CD14-positive monocyte (primary cell): ENCODE measurements around the gene AAR2. TPM values are rescaled to one million over a fixed set of nuclear protein-coding genes. Genes with fewer than 3 reads are reported as not detected.

Source experiments
- DNase-seq, 3 donors: peaks; one replicate each; pipeline ENCODE4 v3.0.0-alpha.2; 2011 to 2022
- H2AFZ ChIP-seq: 2 replicates; pipeline ENCODE4 v1.6.0; 2012; ENCODE audit warnings: mild to moderate bottlenecking, low read depth, low read length, inconsistent platforms; ENCODE audit not compliant: insufficient read depth, poor library complexity, severe bottlenecking
- H3K27ac ChIP-seq, 2 donors: 1 replicate in 1 of 2; 2 replicates in 1 of 2; pipeline ENCODE4 v1.5.1; 2012 to 2013; ENCODE audit warnings: low read length in 2 of 2, control low read depth in 1 of 2, inconsistent platforms in 1 of 2, low read depth in 1 of 2, mild to moderate bottlenecking in 1 of 2
- H3K27me3 ChIP-seq, 2 donors: one replicate each; pipeline versions ENCODE4 v1.6.0 to v1.6.1; 2011 to 2013; ENCODE audit warnings: low read length in 2 of 2; ENCODE audit not compliant: control insufficient read depth in 2 of 2, insufficient read depth in 2 of 2
- H3K36me3 ChIP-seq, 2 donors: replicated peaks in 1 of 2; 1 replicate in 1 of 2; 2 replicates in 1 of 2; pipeline versions ENCODE4 v1.5.1 to v1.6.1; 2012 to 2013; ENCODE audit warnings: low read length in 2 of 2, control low read depth in 1 of 2, inconsistent platforms in 1 of 2, mild to moderate bottlenecking in 1 of 2; ENCODE audit not compliant: insufficient read depth in 2 of 2, control insufficient read depth in 1 of 2
- H3K4me1 ChIP-seq, 2 donors: 1 replicate in 1 of 2; 2 replicates in 1 of 2; pipeline versions ENCODE4 v1.5.1 to v1.6.1; 2012 to 2013; ENCODE audit warnings: low read length in 2 of 2, control low read depth in 1 of 2, inconsistent platforms in 1 of 2, mild to moderate bottlenecking in 1 of 2, moderate library complexity in 1 of 2; ENCODE audit not compliant: insufficient read depth in 2 of 2, control insufficient read depth in 1 of 2
- H3K4me2 ChIP-seq: replicated peaks from 2 replicates; pipeline ENCODE3; 2012; ENCODE audit warnings: low read length, moderate library complexity, mild to moderate bottlenecking; ENCODE audit not compliant: poor library complexity, severe bottlenecking; ENCODE audit errors: extremely low read depth
- H3K4me3 ChIP-seq, 3 experiments: fragments of 200-600 bp in 1 of 3; sonication (generic) in 1 of 3; replicated peaks in 1 of 3; 1 replicate in 2 of 3; 2 replicates in 1 of 3; pipeline ENCODE4 v1.5.1; 2011 to 2013; ENCODE audit warnings: low read length in 3 of 3, mild to moderate bottlenecking in 3 of 3, control low read depth in 2 of 3, low read depth in 2 of 3, inconsistent platforms in 1 of 3, moderate library complexity in 1 of 3
- H3K79me2 ChIP-seq: 2 replicates; pipeline ENCODE4 v1.6.0; 2012; ENCODE audit warnings: mild to moderate bottlenecking, control low read depth, inconsistent platforms, low read length, moderate library complexity; ENCODE audit not compliant: insufficient read depth
- H3K9ac ChIP-seq: 2 replicates; pipeline ENCODE4 v1.6.0; 2017; ENCODE audit warnings: low read length, mild to moderate bottlenecking; ENCODE audit not compliant: insufficient read depth, poor library complexity, severe bottlenecking
- H3K9me3 ChIP-seq, 2 donors: replicated peaks in 1 of 2; 1 replicate in 1 of 2; 2 replicates in 1 of 2; pipeline versions ENCODE4 v1.5.1 to v1.6.1; 2012 to 2013; ENCODE audit warnings: low read length in 2 of 2, control low read depth in 1 of 2; ENCODE audit not compliant: control insufficient read depth in 1 of 2, insufficient read depth in 1 of 2
- H4K20me1 ChIP-seq: 2 replicates; pipeline ENCODE4 v1.6.0; 2012; ENCODE audit warnings: mild to moderate bottlenecking, low read length, control low read depth, moderate library complexity; ENCODE audit not compliant: insufficient read depth
- H3K27ac Mint-ChIP-seq, 7 donors: one replicate each; pipeline ENCODE4 v1.8.0; 2020; ENCODE audit warnings: mild to moderate bottlenecking in 7 of 7, mixed read lengths in 7 of 7, moderate library complexity in 6 of 7, inconsistent platforms in 2 of 7
- H3K27me3 Mint-ChIP-seq, 3 donors: one replicate each; pipeline ENCODE4 v1.8.0; 2021 to 2022; ENCODE audit warnings: low read depth in 3 of 3, mild to moderate bottlenecking in 3 of 3, mixed read lengths in 3 of 3, moderate library complexity in 3 of 3, inconsistent platforms in 1 of 3
- H3K36me3 Mint-ChIP-seq, 2 donors: one replicate each; pipeline ENCODE4 v1.8.0; 2020; ENCODE audit warnings: mixed read lengths in 2 of 2, inconsistent platforms in 1 of 2, mild to moderate bottlenecking in 1 of 2
- H3K4me1 Mint-ChIP-seq: one replicate; pipeline ENCODE4 v1.8.0; 2020; ENCODE audit warnings: mild to moderate bottlenecking, mixed read lengths
- H3K4me3 Mint-ChIP-seq, 2 donors: one replicate each; pipeline ENCODE4 v1.8.0; 2020; ENCODE audit warnings: mild to moderate bottlenecking in 2 of 2, mixed read lengths in 2 of 2, moderate library complexity in 1 of 2
- H3K9me3 Mint-ChIP-seq, 7 donors: one replicate each; pipeline ENCODE4 v1.8.0; 2020 to 2022; ENCODE audit warnings: mixed read lengths in 7 of 7, mild to moderate bottlenecking in 6 of 7, moderate library complexity in 6 of 7, inconsistent platforms in 2 of 7
- CTCF ChIP-seq: fragments of 200-600 bp; IDR thresholded peaks from one replicate; pipeline ENCODE4 v1.8.0; 2022; ENCODE audit warnings: antibody characterized with exemption, mild to moderate bottlenecking
- WGBS: methylation state at CpG from one replicate; pipeline ENCODE4 v1.1.5; 2013; ENCODE audit warnings: missing lambda C conversion rate; ENCODE audit not compliant: insufficient coverage; 5-methylcytosine and 5-hydroxymethylcytosine counted together
- intact Hi-C, 2 donors: fragments of 100-400 bp; cut with micrococcal nuclease; formaldehyde crosslinking; loops; one replicate each; pipeline versions ENCODE4 v1.15.0 to v1.15.1; 2023
- polyA plus RNA-seq, 3 donors: library from polyadenylated mRNA; depleted of rRNA in 1 of 3; unstranded in 2 of 3; stranded (reverse) in 1 of 3; fragments of 300-500 nt in 2 of 3; fragments of >200 nt in 1 of 3; fragmentation: Illumina TruSeq in 2 of 3; gene quantifications; 1 replicate in 2 of 3; 2 replicates in 1 of 3; pipeline ENCODE4 v1.2.3, GENCODE V29; 2012 to 2021

AAR2 gene
- polyA plus RNA-seq, 3 donors: 9.1 to 48.8 (median 45.2) TPM

- H3K36me3 Mint-ChIP-seq: no peaks in the 10 kb centered on the region
- Histone ChIP-seq H3K79me2 (no peaks in the 10 kb centered on the region), H3K4me3 (no peak overlapping the region), H3K9ac (no peak overlapping the region), H2AFZ (no peak overlapping the region), H3K36me3 (no peaks in the 10 kb centered on the region), H3K9me3 (no peaks in the 10 kb centered on the region), H3K27ac (no peak overlapping the region), H3K4me2 (no peak overlapping the region), H4K20me1 (no peaks in the 10 kb centered on the region), H3K27me3 (no peaks in the 10 kb centered on the region), H3K4me1 (peaks cover 11 to 15% of the 10 kb centered on the region in 2 donors)
- peaks cover 3 to 8% (median 4%) of the 10 kb centered on the region in 3 donors for H3K27me3 Mint-ChIP-seq
- peaks cover 0 to 3% (median 0%) of the 10 kb centered on the region in 7 donors for H3K9me3 Mint-ChIP-seq
- H3K4me3 Mint-ChIP-seq: peak overlapping the region in 1 of 2 donors; percentile 4
- no peak for DNase-seq
- intact Hi-C loops: no loop called here
- H3K27ac Mint-ChIP-seq: peak overlapping the region in 1 of 7 donors; percentile 19
- peaks cover 21% of the 10 kb centered on the region for H3K4me1 Mint-ChIP-seq
- WGBS: no CpG with 5 or more reads among the region's 3 CpGs
- TF ChIP-seq CTCF: no peak
Measured at GRCh38 chr20:36230019-36230418, 6.3 kb upstream of the AAR2 start.

GRCh38 chr20:36231331-36231730 lies 4.9 kb upstream of the AAR2 start:
- Histone ChIP-seq H3K4me3 (no peak overlapping the region), H3K4me1 (peaks cover 15 to 21% of the 10 kb centered on the region in 2 donors), H2AFZ (no peak overlapping the region), H4K20me1 (no peaks in the 10 kb centered on the region), H3K9me3 (no peaks in the 10 kb centered on the region), H3K4me2 (no peak overlapping the region), H3K27me3 (no peaks in the 10 kb centered on the region), H3K9ac (no peak overlapping the region), H3K36me3 (no peaks in the 10 kb centered on the region), H3K79me2 (peaks cover under 1% of the 10 kb centered on the region), H3K27ac (no peak overlapping the region)
- intact Hi-C loops: no loop called here
- Mint-ChIP-seq H3K27ac (no peak overlapping the region), H3K4me3 (no peak overlapping the region), H3K4me1 (peaks cover 26% of the 10 kb centered on the region), H3K36me3 (no peaks in the 10 kb centered on the region), H3K9me3 (peaks cover 0 to 3% (median 0%) of the 10 kb centered on the region in 7 donors), H3K27me3 (peaks cover 2 to 8% (median 3%) of the 10 kb centered on the region in 3 donors)
- no peak for TF ChIP-seq CTCF
- no peak for DNase-seq
- WGBS: 95% methylated on average over 7 of the region's 7 CpGs
